CD1c-positive myeloid dendritic cell (primary cell): ENCODE results near the gene KCNJ11.
A peak's percentile ranks its signal among the peaks of the same experiment; 100 is the strongest.

Experiments
- DNase-seq: peaks from one replicate; pipeline ENCODE4 v3.0.0-alpha.2; 2016; ENCODE audit errors: extremely low spot score

KCNJ11 gene

DNA sequence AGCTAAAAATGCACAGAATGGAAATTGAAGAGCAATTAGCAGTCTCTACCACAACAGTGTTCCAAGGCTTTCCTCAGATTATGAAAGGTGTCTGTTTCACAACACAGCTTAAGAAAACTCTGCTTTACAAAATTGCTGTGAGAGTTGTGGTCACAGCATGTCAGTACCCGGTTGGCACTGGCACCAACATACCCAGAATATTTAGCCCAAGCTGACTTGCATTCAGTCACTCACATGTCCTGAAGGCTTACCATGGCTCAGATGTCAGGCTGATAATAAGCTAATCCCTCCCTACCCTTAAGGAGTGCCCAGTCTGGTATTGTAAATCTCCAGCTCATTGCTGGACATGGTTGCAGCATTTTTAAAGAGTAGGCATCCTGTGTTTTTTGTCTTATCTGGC lies 22.0 kb downstream of the KCNJ11 start:
- DNase-seq, result no peak

DNA sequence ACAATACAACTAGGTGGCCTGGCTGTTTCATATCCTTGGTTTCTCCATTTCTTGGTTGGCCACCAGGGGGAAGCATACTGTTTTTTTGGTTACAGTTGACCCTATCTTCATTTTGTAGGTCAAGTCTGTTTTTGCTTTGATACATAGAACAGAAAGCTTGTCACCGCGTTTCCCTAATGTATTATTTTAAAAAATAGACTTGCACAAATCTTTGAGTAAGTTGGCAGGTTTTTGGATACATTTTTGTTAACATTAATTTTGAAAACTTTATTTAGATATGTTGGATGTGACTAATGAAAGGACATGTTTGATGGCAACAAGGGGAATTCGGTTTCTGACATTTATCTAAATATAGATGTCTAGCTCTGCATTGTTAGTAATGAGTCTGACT lies 33.9 kb downstream of the KCNJ11 start:
- DNase-seq, result peak; percentile 84

DNA sequence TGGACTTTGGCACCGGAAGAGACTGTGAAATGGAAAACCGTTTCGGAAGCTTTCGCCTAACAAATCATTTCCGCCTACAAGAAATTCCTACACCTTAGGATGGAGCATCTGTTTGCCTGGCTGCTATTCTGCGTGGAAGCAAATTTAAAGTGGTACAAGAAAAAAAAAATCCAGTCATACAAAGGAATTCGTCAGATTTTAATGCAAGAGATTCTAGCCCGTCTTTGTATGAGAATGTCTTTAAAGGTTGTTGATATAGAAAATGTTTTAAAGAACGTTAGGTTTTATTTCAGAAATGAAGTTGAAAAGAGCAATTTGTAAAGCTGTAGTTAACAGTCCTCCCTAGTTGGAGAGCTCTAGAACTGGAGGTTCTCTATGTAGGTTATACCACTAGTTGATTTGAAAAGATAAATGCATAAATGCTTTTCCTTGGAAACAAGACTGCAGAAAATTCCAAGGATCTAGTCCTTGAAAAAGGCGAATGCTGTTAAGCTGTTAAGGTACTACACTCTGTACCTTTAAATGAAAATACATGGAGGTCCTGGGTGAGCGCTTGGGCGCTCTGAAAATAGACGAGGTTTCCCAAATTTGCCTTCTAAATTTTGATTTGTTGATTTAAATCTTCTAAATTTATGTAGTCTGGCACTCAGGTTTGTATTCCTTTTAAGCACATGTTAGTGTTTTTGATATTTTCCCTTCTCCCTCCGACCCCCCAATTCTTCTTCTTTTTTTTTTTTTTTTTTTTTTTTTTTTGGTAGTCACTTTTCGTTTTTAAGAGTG lies 34.4 kb downstream of the KCNJ11 start:
- no peak for DNase-seq

DNA sequence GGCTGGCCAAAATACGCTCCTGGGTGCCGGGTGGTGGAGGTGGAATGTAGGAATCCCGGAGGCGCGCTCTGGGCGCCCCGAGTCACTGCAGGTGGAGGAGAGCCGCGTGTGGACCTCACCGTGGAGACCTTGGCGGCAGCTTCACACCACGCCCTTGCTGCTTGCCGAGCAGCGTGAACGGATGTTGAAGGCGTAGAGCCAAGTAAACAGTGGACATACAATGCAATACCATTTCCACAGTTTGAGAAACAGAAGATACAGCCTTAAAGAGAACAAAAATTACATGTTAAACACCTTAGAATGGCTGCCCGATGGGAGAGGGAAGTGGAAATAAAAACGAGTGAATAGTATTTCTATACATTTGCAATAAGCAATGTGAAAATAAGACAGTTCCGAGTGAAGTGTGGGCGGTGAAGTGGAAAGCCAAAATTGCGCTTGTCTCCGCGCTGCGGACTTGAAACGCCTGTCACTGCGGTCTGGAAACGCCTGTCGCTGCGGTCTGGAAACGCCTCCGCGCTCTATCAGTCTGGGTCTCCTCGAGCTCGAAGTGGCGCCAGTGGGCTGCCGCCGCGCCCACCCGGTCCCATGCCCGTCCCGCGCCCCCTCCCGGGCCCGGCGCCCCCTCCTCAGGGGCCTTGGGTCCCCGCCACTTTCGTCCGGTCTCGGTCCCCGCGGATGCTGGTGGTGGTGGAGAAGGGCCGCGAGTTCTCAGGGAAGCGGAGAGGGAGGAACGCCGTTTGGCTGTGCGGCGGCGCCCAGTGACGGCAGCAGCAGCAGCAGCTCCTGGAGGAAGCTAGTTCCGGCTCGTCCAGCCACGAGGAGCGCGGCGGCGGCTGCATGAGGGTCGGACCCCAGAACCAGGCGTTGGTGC lies 35.3 kb downstream of the KCNJ11 start:
- DNase-seq, result peak; percentile 92

DNA sequence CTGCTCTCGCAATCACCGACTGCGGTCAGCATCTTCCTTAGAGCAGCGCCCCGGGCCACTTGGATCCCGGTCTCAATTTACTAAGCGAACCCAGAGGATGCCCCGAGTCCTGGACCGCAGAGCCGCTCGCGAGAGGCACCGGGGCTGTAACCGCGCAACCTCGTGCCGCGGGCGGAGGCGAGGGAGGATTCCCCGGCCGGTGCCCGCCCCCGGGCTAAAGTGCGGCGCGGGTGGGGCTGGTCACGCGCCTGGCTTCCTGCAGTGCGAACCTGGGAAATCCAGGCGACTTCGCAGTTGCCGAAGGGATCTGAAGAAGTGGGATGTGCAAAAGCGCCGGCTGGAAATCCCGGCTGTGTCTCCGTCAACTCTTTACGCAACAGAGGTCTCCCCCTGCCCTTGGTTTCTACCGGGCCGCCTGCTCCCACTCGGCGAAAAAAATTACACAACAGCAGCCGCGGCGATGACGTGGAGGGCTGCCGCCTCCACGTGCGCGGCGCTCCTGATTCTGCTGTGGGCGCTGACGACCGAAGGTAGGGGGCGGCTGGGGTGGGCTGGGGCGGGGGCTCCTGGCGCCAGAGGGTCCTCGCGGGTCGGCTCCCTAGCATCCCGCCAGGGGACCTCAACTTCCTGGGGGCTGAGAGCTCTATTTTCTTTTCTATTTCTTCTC lies 36.8 kb downstream of the KCNJ11 start, which contains the start of gene NCR3LG1:
Gene NCR3LG1, plus strand, starts transcription at position 291 of the 667 bp plus-strand sequence. Its CDS starts 170 bp downstream, at position 461.
- DNase-seq, result peak; percentile 92

DNA sequence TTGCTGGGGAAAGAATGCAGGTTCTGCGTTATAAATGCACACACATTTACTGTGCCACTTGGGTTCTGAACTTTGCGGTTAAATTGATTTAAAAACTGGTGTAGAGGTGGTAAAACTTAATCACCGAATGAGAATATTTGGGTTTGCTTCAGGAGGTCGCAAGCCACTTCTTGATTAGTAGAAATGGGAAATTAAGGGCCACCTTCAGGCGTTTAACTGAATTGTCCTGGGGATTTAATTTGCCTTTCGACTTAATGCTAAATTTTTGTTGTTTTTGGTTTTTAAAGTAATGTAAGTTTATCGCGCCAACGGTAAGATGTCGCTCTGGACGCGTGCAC lies 37.3 kb downstream of the KCNJ11 start:
- DNase-seq, result no peak

DNA sequence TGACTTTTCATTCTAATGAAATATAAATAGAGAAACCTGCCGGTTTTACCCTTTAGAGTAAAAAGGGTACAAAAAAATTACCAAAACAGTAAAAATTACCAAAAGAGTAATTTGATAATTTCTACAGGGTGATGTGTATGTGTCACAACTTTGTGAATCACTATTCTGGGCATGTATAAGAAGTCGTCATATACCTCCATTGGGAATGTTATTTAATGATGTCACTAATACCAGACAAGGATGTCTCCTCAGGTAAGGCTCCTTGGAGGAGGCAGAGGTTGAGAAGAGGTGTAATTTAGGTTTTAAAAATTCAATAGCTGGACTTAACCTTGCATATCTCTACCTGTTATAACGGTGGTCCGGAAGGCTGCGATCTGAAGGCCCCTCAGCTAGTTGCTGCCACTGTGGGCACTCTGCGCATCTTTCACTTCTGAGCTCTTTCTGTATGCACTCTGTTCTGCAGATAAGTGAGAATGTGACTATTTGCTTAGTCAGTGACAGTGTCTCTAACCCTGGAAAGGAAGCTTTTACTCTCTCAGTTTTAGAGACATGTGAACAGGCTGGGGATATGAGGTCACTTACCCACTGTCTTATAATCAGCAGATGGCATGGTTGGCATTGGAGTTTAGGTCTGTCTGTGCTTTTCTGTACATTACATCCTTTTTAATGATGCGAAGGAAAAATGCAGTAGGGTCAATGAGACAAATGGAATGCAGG lies 37.8 kb downstream of the KCNJ11 start:
- peak; percentile 28 for DNase-seq

DNA sequence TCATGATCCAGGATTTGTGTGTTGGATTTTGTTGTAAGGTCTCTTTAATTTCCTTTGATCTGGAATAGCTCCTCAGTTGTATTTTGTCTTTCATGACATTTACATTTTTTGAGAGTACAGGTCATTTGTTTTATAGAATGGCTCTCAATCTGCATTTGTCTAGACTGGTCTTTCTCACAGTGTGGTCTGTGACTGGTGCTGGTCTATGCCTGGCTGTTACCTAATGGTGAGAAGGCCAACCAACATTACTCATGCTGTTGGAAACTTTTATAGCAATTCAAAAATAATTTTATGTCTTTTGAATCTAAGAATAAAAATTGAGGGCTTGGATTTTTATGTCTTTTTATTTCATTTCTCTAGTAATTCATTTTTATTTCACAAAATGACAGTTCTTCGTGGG lies 40.8 kb downstream of the KCNJ11 start:
- no peak for DNase-seq

DNA sequence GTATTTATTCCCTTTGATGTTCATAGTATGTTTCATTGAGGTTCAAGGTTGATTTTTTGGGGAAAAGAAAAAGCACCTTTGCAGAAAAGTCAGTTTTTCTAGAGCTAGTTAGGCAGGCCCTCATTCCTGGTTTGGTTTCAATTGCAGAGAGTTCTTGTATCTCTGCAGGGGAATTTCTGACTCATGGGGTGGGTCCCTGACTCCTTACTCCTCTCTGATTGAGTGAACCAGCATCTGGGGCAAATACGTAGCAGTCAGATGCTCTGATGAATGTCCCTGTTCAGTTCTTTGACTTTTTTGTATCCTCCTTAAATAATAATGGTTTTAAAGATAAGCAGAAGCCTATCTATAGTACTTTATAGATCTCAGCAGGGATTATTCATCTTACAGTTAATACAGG lies 44.6 kb downstream of the KCNJ11 start:
- DNase-seq, result no peak

DNA sequence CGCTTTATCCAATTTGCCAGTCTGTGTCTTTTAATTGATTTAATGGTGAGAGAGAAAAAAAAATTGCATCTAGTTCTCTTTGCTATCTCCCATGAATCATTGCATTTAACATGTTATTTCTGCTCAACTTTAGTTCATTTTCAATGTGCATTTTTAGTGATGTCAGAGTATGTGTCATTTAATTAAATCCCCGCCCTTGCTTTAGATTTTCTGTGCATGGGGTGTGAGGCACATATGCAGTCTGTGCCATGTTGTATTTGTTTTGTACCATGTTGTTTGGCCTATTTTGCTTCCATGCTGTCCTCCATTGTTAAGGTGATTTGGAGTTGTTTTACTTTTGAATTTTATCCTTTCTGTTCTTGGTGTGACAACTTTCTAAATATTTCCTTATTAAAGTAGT lies 45.2 kb downstream of the KCNJ11 start:
- DNase-seq, result no peak
